ENCODE results near the gene NELFA. TPM values are rescaled to one million over a fixed set of nuclear protein-coding genes. Genes with fewer than 3 reads are reported as not detected.

The NELFA gene
- total RNA-seq, 1 experiment from 2014 or later: 55.0 TPM

DNA sequence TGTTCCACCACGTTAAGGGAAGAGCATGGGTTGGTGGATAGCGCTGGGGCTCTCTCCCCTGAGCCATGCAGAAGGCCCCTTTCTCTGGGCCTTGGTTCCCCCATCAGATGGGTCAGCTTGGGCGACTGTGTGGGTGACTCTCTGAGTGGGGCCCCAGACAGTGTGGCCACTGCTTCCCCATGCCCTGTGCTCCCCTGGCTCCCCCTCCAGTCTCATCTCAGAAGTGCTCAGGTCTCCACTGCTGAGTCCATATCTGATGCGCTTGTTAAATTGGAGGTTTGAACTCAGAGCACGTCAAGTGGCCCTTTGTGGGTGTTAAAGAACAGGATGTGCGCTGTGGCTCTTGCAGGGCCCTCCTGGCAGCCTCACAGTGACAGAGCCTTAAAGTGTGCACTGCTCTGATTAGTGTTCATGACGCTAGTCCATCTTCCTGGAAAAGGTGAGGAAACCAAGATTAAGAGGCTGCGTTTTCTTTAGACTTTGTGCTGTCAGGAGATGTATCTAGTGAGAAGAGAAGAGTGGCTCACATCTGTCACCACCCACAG, 59.8 kb downstream of the NELFA start:
- no peak overlapping the region for H4K91ac ChIP-seq (ENCODE audit: insufficient read length, low read depth, low read length)
- no peaks in the 10 kb centered on the region for H3K9me3 ChIP-seq (ENCODE audit: control insufficient read depth, low read depth, low read length)
- H3K4ac ChIP-seq (ENCODE audit: low read depth, low read length): no peak overlapping the region
- TF ChIP-seq, protein P1, sequence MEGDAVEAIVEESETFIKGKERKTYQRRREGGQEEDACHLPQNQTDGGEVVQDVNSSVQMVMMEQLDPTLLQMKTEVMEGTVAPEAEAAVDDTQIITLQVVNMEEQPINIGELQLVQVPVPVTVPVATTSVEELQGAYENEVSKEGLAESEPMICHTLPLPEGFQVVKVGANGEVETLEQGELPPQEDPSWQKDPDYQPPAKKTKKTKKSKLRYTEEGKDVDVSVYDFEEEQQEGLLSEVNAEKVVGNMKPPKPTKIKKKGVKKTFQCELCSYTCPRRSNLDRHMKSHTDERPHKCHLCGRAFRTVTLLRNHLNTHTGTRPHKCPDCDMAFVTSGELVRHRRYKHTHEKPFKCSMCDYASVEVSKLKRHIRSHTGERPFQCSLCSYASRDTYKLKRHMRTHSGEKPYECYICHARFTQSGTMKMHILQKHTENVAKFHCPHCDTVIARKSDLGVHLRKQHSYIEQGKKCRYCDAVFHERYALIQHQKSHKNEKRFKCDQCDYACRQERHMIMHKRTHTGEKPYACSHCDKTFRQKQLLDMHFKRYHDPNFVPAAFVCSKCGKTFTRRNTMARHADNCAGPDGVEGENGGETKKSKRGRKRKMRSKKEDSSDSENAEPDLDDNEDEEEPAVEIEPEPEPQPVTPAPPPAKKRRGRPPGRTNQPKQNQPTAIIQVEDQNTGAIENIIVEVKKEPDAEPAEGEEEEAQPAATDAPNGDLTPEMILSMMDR (conservative IDR thresholded peaks at IDR 0.05): 0 out of 3 replicates have a peak, but pooled peaks have one; percentile 17
- no peak overlapping the region for H3K18ac ChIP-seq (ENCODE audit: insufficient read length, low read depth, low read length)
- H3K4me2 ChIP-seq (ENCODE audit: insufficient read depth, insufficient read length, low read length): no peak overlapping the region
- no peak overlapping the region for H3K9ac ChIP-seq (ENCODE audit: extremely low read depth, insufficient read length, low read length)
- no peaks in the 10 kb centered on the region for H3K79me2 ChIP-seq (ENCODE audit: insufficient read depth, low read length)
- H3T11ph ChIP-seq (ENCODE audit: low read length): no peak overlapping the region
- no peak overlapping the region for H3K27ac ChIP-seq (ENCODE audit: insufficient read length, low read depth, low read length)
- no peak overlapping the region for H3K14ac ChIP-seq (ENCODE audit: insufficient read depth, low read length)
- no peak for DNase-seq
- WGBS (ENCODE audit: extremely low coverage, insufficient read length, low lambda C conversion rate): no CpG with 5 or more reads among the region's 8 CpGs
- no peak overlapping the region for H2BK12ac ChIP-seq (ENCODE audit: insufficient read length, low read depth, low read length)
- no peaks in the 10 kb centered on the region for H3K23me2 ChIP-seq (ENCODE audit: insufficient read length, low read depth, low read length, poor library complexity, severe bottlenecking)
- no peaks in the 10 kb centered on the region for H4K20me1 ChIP-seq (ENCODE audit: control insufficient read depth, insufficient read depth, insufficient read length)
- H4K8ac ChIP-seq (replicated peaks; ENCODE audit: insufficient read length, low read depth, low read length): no peak overlapping the region
- H2BK20ac ChIP-seq (ENCODE audit: low read depth, low read length, poor library complexity, severe bottlenecking): no peak overlapping the region
- no peaks in the 10 kb centered on the region for H3K79me1 ChIP-seq (ENCODE audit: insufficient read depth, low read depth, low read length, poor library complexity, severe bottlenecking)
- H3K56ac ChIP-seq (ENCODE audit: insufficient read length, low read depth, low read length): no peak overlapping the region
- Mint-ChIP-seq H3K36me3 (ENCODE audit: insufficient read depth in 1 of 3, low read depth in 3 of 3) (peaks cover 14 to 40% (median 29%) of the 10 kb centered on the region in 3 experiments; a peak in 6 of 7 replicates), H3K4me1 (no peaks in the 10 kb centered on the region), H3K27ac (peak overlapping the region in 1 of 3 experiments; percentile 83; a peak in 3 of 7 replicates), H3K27me3 (ENCODE audit: low read depth) (no peaks in the 10 kb centered on the region), H3K4me3 (no peak overlapping the region), H3K9me3 (no peaks in the 10 kb centered on the region)
- no peaks in the 10 kb centered on the region for H3K4me1 ChIP-seq (ENCODE audit: insufficient read depth, low read length)
- no peak overlapping the region for H2BK15ac ChIP-seq (ENCODE audit: low read depth, low read length)
- no peaks in the 10 kb centered on the region for H3K27me3 ChIP-seq (ENCODE audit: insufficient read depth, low read length)
- no peak overlapping the region for H2BK120ac ChIP-seq (ENCODE audit: low read depth, low read length, poor library complexity, severe bottlenecking)
- no peak overlapping the region for H3K23ac ChIP-seq (ENCODE audit: insufficient read length, low read depth, low read length)
- no peak overlapping the region for H2BK5ac ChIP-seq (ENCODE audit: insufficient read length, low read length)
- H2AK5ac ChIP-seq (ENCODE audit: insufficient read length, low read length): no peak overlapping the region
- H4K5ac ChIP-seq (ENCODE audit: insufficient read length, low read depth, low read length): no peak overlapping the region
- H2AFZ ChIP-seq (ENCODE audit: low read length): no peak overlapping the region

Data from H9 (cell line).